Esophagus muscularis mucosa (tissue), 4 donors: Measurements from ENCODE around the gene ASB18. TPM values are rescaled to one million over a fixed set of nuclear protein-coding genes. Genes with fewer than 3 reads are reported as not detected.

Source experiments
- DNase-seq: peaks from one replicate; pipeline ENCODE4 v3.0.0-alpha.2; 2017; ENCODE audit errors: extremely low spot score
- H3K27ac ChIP-seq, 4 donors: fragments of 200-600 bp; sonication (generic); replicated peaks in 1 of 4; 1 replicate in 3 of 4; 2 replicates in 1 of 4; pipeline ENCODE4 v1.5.1; 2016 to 2019; ENCODE audit warnings: mild to moderate bottlenecking in 1 of 4
- H3K27me3 ChIP-seq, 4 donors: fragments of 200-600 bp; sonication (generic); one replicate each; pipeline versions ENCODE4 v1.5.1 to v1.6.0; 2016 to 2019
- H3K36me3 ChIP-seq, 4 donors: fragments of 200-600 bp; sonication (generic); one replicate each; pipeline ENCODE4 v1.5.1; 2016 to 2019
- H3K4me1 ChIP-seq, 4 donors: fragments of 200-600 bp; sonication (generic); one replicate each; pipeline ENCODE4 v1.5.1; 2016 to 2019
- H3K4me3 ChIP-seq, 4 donors: fragments of 200-600 bp; sonication (generic); 1 replicate in 2 of 4; 2 replicates in 2 of 4; pipeline ENCODE4 v1.5.1; 2016 to 2019; ENCODE audit warnings: mild to moderate bottlenecking in 4 of 4, moderate library complexity in 1 of 4
- H3K9me3 ChIP-seq, 4 donors: fragments of 200-600 bp; sonication (generic); 1 replicate in 3 of 4; 2 replicates in 1 of 4; pipeline ENCODE4 v1.5.1; 2016 to 2019
- CTCF ChIP-seq, 3 experiments: fragments of 200-600 bp in 2 of 3; fragments of 450-650 bp in 1 of 3; sonication (generic) in 2 of 3; IDR thresholded peaks; one replicate each; pipeline ENCODE4 v1.5.1; 2017 to 2019; ENCODE audit warnings: antibody characterized with exemption in 3 of 3, mild to moderate bottlenecking in 2 of 3, moderate library complexity in 1 of 3
- EP300 ChIP-seq: sonication (generic); formaldehyde crosslinking; IDR thresholded peaks from one replicate; pipeline ENCODE4 v1.6.1; 2017; ENCODE audit warnings: antibody characterized with exemption
- POLR2A ChIP-seq: fragments of 450-650 bp; IDR thresholded peaks from one replicate; pipeline ENCODE4 v1.6.1; 2017; ENCODE audit warnings: antibody characterized with exemption, moderate library complexity, mild to moderate bottlenecking, low read depth
- POLR2AphosphoS5 ChIP-seq, 2 donors: sonication (generic); formaldehyde crosslinking; IDR thresholded peaks; one replicate each; pipeline ENCODE4 v1.6.1; 2017; ENCODE audit warnings: antibody characterized with exemption in 2 of 2
- WGBS: methylation state at CpG from one replicate; pipeline ENCODE4 v1.1.5; 2018; 5-methylcytosine and 5-hydroxymethylcytosine counted together
- intact Hi-C: fragments of 100-400 bp; cut with DNase I; formaldehyde crosslinking; loops from one replicate; pipeline ENCODE4 v1.15.1; 2023
- total RNA-seq, 4 donors: library from RNA; depleted of rRNA; stranded (reverse); fragments of >200 nt; gene quantifications; one replicate each; pipeline versions ENCODE4 v1.1.0 to v1.2.1, GENCODE V29; 2016

ASB18 gene
- total RNA-seq, 4 donors from 2014 or later: not detected

- Histone ChIP-seq H3K4me3 (no peak overlapping the region), H3K27ac (no peak overlapping the region), H3K4me1 (peaks cover 0 to 6% (median 3%) of the 10 kb centered on the region in 4 donors), H3K9me3 (peaks cover 0 to 9% (median 3%) of the 10 kb centered on the region in 4 donors), H3K27me3 (no peaks in the 10 kb centered on the region), H3K36me3 (no peaks in the 10 kb centered on the region)
- no peak for DNase-seq
- no peak for TF ChIP-seq POLR2AphosphoS5 (IDR thresholded peaks at IDR 0.05)
- TF ChIP-seq CTCF (IDR thresholded peaks at IDR 0.05): no peak
- no peak for TF ChIP-seq EP300
- no peak for TF ChIP-seq POLR2A
- WGBS: 83% methylated on average over 6 of the region's 6 CpGs
- intact Hi-C loops: no loop called here
Observed at GRCh38 chr2:236287656-236288055, 23.4 kb upstream of the ASB18 start.

GRCh38 chr2:236286873-236287545, 22.8 kb upstream of the ASB18 start:
- intact Hi-C loops: no loop called here
- no peaks in the 10 kb centered on the region for H3K36me3 ChIP-seq
- 84% methylated on average over 7 of the region's 7 CpGs for WGBS
- TF ChIP-seq EP300 (no peak), POLR2A (no peak), CTCF (IDR thresholded peaks at IDR 0.05) (no peak), POLR2AphosphoS5 (IDR thresholded peaks at IDR 0.05) (no peak)
- H3K4me1 ChIP-seq: no peaks in the 10 kb centered on the region
- peaks cover 0 to 9% (median 3%) of the 10 kb centered on the region in 4 donors for H3K9me3 ChIP-seq
- H3K27me3 ChIP-seq: no peaks in the 10 kb centered on the region
- H3K4me3 ChIP-seq: no peak overlapping the region
- no peak overlapping the region for H3K27ac ChIP-seq
- no peak for DNase-seq

GRCh38 chr2:236284208-236284607, 20.0 kb upstream of the ASB18 start:
- H3K36me3 ChIP-seq: no peaks in the 10 kb centered on the region
- intact Hi-C loops: no loop called here
- no peak overlapping the region for H3K4me3 ChIP-seq
- no peak overlapping the region for H3K27ac ChIP-seq
- DNase-seq: no peak
- 62% methylated on average over 1 of the region's 1 CpG for WGBS
- no peaks in the 10 kb centered on the region for H3K4me1 ChIP-seq
- H3K27me3 ChIP-seq: no peaks in the 10 kb centered on the region
- no peak for TF ChIP-seq POLR2A
- no peak for TF ChIP-seq CTCF (IDR thresholded peaks at IDR 0.05)
- no peak for TF ChIP-seq POLR2AphosphoS5 (IDR thresholded peaks at IDR 0.05)
- no peak for TF ChIP-seq EP300
- H3K9me3 ChIP-seq: peaks cover 0 to 9% (median 3%) of the 10 kb centered on the region in 4 donors

GRCh38 chr2:236282406-236282805, 18.2 kb upstream of the ASB18 start:
- DNase-seq: no peak
- intact Hi-C loops: no loop called here
- Histone ChIP-seq H3K27me3 (no peaks in the 10 kb centered on the region), H3K4me3 (no peak overlapping the region), H3K9me3 (peaks cover 0 to 14% (median 3%) of the 10 kb centered on the region in 4 donors), H3K36me3 (no peaks in the 10 kb centered on the region), H3K4me1 (no peaks in the 10 kb centered on the region), H3K27ac (no peak overlapping the region)
- TF ChIP-seq POLR2A (no peak), CTCF (IDR thresholded peaks at IDR 0.05) (no peak), POLR2AphosphoS5 (IDR thresholded peaks at IDR 0.05) (no peak), EP300 (no peak)
- 73% methylated on average over 1 of the region's 1 CpG for WGBS

- DNase-seq: no peak
- H3K9me3 ChIP-seq: peaks cover 0 to 14% (median 3%) of the 10 kb centered on the region in 4 donors
- H3K4me1 ChIP-seq: no peaks in the 10 kb centered on the region
- no peaks in the 10 kb centered on the region for H3K36me3 ChIP-seq
- H3K27ac ChIP-seq: no peak overlapping the region
- TF ChIP-seq CTCF (IDR thresholded peaks at IDR 0.05) (no peak), POLR2AphosphoS5 (IDR thresholded peaks at IDR 0.05) (no peak)
- H3K4me3 ChIP-seq: no peak overlapping the region
- WGBS: 83% methylated on average over 3 of the region's 3 CpGs
- H3K27me3 ChIP-seq: no peaks in the 10 kb centered on the region
- intact Hi-C loops: no loop called here
Observed at GRCh38 chr2:236281423-236281822, 17.2 kb upstream of the ASB18 start.
